ENCODE measurements around the gene KNCN.

KNCN gene

DNA sequence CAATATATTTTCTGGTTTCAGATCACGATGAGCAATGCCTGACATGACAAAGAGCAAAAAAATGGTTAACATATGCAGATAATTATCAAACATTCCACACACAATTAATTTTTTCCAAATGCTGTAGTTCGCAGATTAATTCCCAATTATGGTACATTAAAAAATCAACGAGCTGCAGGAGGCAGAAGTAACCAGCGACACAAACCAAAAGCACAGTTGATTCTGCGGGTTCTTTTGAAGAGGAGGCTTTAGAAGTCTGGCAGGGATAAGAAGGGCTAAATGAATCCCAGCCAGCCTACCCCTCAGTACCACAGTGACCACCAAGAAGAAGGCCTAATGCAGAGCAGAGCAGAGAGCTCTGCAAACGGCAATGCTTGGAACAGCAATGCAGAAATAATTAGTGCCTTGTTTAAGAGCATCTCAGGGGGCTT, 17.0 kb upstream of the KNCN start:
- DNase-seq = no peak

- DNase-seq = no peak
Observed at GRCh38 chr1:46563341-46563740, 11.9 kb upstream of the KNCN start.

DNA sequence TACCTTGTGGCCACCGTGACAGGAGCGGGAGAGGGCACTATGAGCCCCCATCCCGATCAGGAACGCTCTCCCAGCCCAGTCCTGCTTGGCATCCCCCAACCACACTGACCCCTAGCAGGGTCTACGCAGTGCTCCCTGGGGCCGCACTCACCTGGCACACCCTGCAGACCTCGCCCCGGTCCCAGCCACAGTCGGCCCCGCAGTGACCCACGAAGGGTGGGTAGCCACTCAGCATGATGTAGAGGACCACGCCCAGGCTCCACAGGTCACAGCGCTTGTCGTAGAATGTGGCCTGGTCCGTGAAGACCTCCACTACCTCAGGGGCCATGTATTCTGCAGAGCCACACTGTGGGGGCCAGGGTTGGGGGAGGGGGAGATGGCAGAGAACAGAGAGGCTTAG, 11.1 kb upstream of the KNCN start:
- no peak for DNase-seq

DNA sequence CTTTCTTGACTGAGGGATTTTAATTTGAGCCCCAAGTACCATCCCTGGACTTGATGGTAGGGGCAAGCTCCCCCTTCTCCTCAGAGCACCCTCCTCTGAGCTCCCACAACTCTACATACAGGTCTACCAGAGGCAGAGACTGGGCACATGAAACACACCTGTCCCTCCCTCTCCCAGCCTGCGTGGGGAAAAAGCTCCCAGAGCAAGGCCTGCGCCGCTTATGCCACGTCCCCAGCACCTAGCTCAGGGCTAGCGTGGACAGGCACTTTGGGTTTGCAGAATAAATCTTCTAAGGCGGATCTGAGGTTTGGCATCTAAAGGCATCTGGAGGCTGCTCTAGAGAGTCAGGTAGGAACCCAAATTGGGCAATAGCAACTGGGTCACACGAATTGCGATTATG, 7.5 kb upstream of the KNCN start:
- DNase-seq = no peak

DNA sequence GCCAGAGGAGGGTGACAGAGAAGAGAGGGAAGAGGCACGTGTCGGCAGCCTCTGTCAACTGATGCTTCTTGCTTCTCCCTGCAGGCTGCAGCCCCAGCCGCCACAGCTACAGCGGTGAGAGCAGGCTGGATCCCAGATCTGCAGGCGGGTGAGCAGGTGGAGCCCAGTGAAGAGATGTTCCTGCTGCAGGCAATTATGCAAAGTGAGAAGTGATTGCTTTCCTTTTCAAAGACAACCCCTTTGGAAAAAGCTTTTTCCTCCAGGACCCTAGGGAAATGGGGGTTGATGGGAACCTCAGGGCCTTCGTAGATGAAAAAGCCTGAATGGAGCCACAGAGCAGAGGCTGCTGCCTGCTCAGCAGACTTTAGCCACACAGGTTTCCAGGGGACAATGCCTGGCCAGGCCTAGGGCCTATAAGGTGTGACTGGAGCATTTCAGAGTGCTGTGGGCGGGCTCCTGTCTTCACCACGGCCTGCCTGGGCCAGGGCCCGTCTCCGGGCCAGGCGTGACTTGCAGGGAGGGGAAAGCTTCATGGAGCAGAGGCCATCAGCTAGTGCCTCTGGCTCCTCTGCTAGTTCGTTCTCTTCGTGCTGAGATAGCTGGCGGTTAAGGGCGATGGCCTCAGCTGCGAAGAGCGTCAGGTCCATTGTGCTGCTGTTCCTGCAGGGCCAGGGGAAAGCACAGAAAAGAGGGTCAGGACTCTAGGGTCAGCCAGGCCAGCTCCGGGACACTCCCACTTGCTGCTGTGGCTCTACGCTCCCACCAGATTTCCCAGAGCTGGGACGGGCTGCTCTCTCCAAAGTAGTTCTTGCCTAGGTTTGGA, 6.9 kb upstream of the KNCN start:
- no peak for DNase-seq

- no peak for DNase-seq
Observed at GRCh38 chr1:46557403-46557802, 6.0 kb upstream of the KNCN start.

DNA sequence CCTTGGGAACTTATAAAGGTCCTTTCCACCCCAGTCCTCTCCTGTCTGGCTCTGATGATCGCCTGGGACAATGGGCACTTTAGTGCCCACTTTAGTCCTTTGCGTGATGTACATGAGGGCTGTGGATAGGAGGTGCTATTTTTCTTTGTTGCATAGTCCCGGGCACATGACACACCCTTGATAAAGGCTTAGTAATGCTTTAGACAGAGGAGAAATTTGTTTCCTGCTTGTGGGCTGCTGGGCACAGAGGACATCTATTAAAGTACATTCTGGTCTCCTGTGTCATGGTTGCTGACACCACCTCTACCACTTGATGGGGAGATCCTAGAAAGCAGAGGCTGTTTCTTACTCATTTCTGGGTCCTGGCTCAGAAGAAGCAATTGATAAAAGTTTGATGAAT, 5.4 kb upstream of the KNCN start:
- DNase-seq = no peak

GRCh38 chr1:46555826-46556619, 4.6 kb upstream of the KNCN start:
- no peak for DNase-seq

DNA sequence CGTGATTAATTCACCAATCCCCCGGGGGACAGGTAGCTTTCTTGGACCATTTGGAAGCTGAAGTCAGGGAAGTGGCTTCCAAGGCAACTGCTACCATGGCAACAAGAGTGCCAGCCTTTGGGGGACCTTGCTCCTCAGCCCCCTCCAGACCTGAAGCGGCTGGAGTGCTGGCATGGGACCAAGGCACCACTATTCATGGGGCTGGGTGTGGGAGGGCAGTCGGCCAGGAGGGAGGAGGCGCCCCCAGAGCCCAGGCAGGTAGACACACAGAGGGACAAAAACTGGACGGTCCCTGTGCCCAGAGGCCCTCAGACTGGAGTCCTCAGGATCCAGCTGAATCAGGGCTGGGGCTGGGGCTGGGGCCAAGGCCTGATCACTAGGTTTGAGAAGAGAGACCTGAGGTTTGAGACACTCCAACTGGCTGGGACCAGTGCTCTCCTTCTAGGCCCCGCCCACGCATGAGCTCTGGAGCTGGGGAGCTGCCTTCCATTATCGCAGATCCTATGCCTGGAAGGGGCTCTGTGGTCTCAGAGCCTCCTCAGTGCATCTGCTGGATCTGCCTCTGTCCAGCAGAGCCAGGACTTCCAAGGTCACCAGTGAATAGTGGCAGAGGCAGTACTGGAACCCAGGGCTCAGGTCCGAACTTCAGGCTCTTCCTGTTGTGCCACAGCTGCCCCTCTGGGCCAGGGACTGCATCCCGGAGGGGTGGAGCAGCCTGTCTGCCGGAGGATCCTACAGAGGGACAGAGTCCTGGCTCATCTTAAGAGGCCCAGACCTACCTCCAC, 3.3 kb upstream of the KNCN start:
- no peak for DNase-seq

- no peak for DNase-seq
Observed at GRCh38 chr1:46554236-46554596, 2.8 kb upstream of the KNCN start.

DNA sequence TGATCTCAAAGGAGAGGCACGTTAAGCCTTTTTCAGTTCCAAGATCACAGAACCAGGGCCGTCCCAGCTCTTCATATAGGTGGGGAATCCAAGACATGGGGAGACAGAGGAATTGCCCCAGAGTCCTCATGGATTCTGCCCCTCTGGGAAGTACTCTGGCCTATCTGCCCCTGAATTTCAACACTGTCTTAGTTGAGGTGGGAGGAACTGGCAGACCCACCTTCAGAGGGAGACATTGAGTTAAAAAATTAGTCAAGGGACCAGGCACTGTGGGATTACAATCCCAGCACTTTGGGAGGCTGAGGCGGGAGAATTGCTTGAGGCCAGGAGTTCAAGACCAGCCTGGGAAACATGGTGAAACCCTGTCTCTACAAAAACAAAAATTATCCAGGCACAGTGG, 2.1 kb upstream of the KNCN start:
- no peak for DNase-seq

GRCh38 chr1:46552357-46553237, 1.1 kb upstream of the KNCN start:
- no peak for DNase-seq

- DNase-seq = peak; percentile 69
Observed at GRCh38 chr1:46550751-46551231, 656 bp downstream of the KNCN start.

DNA sequence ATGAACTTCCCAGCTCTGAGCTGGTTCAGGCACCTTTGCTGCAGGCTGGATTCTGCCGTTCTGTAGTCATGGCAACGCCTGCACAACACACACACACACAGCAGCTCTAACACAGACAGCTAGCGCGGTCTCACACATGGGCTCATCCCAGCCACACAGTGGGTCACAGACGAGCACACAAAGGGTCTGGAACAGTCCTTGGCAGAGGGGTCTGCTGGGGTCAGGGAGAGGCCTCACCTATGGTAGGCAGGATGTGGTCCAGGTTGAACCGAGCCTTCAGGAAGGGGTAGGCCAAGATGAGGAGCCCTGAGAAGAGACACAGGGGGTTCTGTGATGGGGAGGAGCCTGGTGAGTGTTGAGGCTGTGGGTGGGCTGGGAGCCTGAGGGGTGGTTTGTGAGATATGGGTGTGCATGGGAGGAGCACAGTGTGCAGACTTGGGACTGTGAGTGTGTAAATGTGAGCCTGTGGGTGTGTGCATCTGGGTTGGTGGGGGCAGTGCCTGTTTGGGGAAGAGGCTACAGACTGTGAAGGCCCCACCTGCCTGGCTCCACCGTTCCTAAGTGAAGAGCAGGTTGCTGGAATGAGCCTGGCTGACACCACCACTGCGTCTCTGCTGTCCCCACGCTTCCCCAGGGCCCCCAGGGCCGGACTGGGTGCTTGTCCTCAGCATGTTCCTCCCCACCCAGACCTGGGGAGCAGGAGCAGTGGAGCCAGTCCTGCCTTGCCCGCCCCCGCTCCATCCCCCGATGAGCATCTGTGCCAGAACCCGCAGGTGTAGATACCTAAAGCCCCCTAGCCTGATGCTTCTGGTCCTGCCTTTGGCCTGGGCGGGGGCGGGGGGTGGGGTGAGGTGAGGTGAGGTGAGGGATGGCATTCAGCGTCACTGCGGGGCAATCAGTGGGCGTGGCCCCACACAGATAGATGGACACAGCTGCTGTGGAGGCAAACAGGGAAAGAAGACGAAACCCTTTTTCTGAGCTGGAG, 1.5 kb downstream of the KNCN start:
- DNase-seq = peak; percentile 72

DNA sequence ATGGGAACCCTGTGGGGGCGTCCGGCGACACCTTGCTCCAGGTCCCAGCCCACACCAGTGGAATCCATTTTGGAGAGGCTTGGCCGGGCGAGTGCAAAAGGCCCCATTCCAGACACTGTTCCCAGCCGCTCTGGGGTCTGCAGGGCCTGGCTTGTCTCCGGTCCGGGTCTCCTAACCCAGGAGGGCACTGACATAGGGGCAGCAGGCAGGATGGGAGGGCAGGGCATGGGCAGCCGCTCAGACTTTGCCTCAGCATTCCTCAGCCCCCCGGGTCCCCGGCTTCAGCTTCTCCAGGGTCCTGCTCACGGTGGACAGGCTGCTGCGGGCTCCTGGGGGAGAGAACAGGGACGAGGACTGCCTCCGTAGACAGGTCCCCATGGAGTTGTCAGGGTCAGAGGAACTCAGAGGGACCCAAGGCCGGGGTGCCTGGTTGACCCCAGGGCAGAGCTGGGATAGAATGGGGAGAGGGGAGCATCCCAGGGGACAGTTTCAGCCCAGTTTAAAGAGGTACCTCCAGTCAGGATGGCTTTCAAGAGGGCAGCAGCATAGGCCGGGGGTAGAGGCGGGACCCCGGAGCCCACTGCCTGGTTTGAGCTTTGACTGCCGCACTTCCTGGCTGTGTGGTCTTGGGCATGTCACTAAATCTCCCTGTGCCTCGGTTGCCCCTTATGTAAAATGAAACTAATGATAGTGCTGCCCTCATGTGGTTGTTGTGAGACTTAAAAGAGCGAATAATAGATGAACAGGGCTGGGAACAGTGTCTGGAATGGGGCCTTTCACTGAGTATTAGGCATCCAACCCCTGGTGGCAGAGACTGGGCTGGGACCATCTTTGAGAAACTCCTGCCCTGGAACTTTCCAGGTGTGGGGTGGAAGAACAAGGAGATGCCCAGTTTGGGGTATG, 3.7 kb downstream of the KNCN start:
- DNase-seq = no peak

DNA sequence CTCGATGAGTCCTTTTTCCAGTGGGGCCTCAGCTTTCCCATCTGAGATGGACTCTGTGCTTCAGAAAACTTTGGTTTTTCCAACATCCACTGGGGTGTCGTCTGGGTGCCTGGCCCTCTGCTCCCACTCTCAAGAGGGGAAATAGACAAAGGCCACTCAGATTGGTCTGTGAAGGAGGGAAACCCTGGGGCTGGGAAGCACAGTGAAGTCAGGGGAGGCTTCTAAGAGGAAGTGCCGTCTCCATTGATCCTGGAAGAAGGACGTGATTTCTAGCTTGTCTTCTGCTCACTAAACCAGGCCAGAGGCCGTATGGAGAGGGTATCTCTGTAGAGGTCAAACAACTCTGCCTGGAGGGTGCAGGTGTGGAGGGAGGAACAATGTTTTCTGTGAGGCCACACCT, 5.2 kb downstream of the KNCN start:
- no peak for DNase-seq

DNA sequence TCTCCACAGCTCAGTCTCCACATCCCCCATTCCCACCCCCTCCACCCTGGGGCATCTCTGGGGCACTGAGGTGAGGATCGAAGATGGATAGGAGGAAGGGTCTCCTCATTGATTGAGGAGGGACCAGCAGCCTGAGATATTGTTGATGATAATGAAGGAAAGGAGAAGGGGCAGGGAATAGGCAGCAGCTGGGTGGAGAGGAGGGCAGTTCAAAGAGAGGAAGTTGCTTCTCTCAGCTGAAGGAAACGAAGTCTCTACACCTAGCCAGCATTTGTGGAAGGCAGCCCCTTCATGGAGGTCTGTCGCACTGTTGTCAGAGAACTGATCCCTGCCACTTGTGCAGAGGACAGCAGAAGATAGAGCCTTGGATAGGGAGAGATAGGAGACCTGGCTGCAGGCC, 5.7 kb downstream of the KNCN start:
- DNase-seq = no peak

DNA sequence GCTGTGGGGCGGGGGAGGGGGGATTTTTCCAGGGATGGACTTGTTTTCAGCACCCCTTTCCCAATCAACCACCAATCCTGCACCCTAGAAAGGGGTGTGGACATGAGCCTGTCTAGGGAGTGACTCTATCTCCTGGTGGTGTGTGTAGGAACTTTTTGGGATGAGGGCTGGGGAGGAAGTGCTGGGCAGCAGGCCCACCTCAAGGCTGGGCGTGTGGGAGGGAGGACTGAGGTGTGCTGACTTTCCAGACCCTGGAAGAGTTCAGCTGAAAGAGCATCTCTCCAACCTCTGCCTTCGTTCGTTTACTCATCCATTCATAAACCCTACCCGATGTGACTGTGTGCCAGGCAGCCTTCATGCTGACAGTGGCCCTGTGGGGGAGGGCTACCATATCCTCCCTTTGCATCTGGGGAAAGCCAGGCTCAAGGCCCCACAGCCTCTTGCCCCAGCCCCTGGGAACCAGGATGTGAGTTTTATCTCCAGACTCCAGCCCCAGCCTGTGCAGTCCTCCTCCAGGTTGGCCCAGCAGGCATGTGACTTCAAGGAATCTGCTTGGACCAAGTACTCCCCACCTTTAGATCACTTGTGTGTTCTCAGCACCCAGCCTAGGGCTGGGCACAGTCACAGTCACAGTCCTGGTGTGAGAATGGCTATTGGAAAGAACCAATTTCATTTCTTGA, 6.7 kb downstream of the KNCN start:
- DNase-seq = no peak

All from right hindlimb (tissue), 1 donor.